Mononuclear cell (primary cell): ENCODE results near the gene CYP19A1. TPM values are rescaled to one million over a fixed set of nuclear protein-coding genes. Genes with fewer than 3 reads are reported as not detected.

Source experiments
- H3K27me3 ChIP-seq: 2 replicates; pipeline ENCODE4 v1.6.0; 2011; ENCODE audit warnings: low read length, control low read depth; ENCODE audit not compliant: insufficient read depth
- H3K4me1 ChIP-seq: 2 replicates; pipeline ENCODE4 v1.5.1; 2011; ENCODE audit warnings: mild to moderate bottlenecking, low read length, control low read depth; ENCODE audit not compliant: insufficient read depth
- H3K4me3 ChIP-seq: 2 replicates; pipeline ENCODE4 v1.5.1; 2011; ENCODE audit warnings: mild to moderate bottlenecking, low read length, moderate library complexity
- H3K9me3 ChIP-seq: 2 replicates; pipeline ENCODE4 v1.5.1; 2011; ENCODE audit warnings: low read depth, mild to moderate bottlenecking, control low read depth, low read length
- total RNA-seq: library from RNA; depleted of rRNA; stranded (reverse); fragments of >200 nt; gene quantifications from one replicate; pipeline ENCODE4 v1.2.3, GENCODE V29; 2012

CYP19A1 gene
- total RNA-seq, 1 donor = 0.31 TPM

DNA sequence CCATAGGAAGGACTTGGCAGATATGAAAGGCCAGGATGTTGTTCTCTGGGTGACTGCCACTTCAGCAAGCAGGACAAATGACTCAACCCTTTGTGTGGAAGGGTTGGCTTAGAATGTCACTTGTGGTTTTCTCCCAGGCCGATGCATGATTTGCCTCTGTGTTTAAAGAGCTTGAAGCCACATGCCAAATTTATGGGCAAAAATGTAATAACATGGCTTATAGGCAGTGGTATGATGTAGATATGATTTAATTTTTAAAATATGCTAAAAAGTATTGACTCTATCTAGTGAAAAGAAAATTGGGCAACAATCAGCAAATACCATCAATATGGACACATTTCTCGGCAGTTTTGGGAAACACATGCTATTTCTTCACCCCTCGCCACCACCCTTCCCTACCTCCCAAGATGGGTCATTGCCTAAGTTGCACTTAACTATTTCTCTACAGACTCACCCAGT lies 114.6 kb downstream of the CYP19A1 start:
- H3K4me3 ChIP-seq = no peak overlapping the region
- H3K9me3 ChIP-seq = no peaks in the 10 kb centered on the region
- no peaks in the 10 kb centered on the region for H3K27me3 ChIP-seq
- peaks cover 58% of the 10 kb centered on the region for H3K4me1 ChIP-seq

DNA sequence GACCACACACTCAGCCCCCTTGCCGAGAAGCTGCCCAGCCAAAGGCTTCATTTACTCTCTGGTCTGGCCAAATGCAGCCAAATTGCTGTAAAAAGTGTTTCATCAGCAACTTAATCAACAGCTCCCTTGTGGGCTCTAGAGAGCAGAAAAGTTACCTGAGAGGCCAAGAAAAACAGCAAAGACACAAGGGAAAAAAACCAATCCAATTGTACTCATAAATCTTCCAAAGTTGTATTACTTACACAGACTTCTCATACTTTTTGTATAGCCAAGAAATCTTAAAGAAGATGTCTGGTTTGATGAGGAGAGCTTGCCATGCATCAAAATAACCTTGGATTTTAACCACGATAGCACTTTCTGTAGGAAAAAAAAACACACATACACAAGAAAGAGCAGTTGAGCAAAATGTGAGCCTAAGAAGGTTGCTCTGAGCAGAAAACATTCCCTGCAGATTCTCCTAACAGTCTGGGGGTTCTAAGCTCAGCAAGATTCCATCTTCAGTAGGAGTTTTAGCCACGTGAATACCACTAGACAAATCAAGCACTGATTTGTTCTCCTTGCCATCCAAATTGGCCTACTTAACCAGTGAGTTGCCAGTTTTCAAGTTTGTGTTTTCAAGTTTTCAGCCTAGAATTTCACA lies 120.0 kb downstream of the CYP19A1 start:
- H3K4me3 ChIP-seq = no peak overlapping the region
- no peaks in the 10 kb centered on the region for H3K27me3 ChIP-seq
- peaks cover 7% of the 10 kb centered on the region for H3K4me1 ChIP-seq
- H3K9me3 ChIP-seq = no peaks in the 10 kb centered on the region

DNA sequence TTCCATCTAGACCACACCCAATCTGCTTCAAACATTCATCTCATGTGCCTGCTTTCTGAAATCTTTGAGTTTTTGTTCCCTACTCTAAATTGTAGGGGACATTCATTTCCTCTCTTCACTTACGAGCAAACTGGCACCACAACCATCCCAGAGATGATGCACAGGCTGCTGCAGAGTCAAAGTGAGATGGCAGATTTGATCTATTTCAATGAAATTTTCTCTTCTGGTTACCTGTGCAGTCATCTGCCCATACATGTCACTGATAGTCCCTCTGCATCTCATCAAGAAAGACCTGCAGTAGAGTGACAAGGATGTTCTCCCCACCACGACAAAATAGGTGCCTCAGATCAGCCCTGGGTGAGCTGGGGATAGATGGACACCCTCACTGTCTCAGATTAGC lies 125.5 kb downstream of the CYP19A1 start:
- no peaks in the 10 kb centered on the region for H3K9me3 ChIP-seq

DNA sequence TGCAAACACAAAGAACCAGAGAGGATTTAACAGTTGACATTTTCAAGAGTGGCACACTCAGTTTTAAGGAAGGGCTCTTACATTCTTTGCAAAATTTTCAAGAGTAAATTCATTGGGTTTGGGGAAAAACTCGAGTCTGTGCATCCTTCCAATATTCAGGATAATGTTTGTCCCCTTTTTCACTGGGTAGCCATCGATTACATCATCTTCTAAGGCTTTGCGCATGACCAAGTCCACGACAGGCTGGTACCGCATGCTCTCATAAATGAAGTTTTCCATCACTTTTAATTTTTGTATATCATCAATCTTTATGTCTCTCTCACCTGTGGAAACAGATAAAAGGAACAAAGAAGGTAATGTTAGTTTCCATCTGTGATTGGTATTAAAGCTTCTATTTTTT lies 126.2 kb downstream of the CYP19A1 start:
- Histone ChIP-seq H3K27me3 (no peaks in the 10 kb centered on the region), H3K4me3 (no peak overlapping the region), H3K4me1 (no peaks in the 10 kb centered on the region), H3K9me3 (no peaks in the 10 kb centered on the region)

More for the DNA sequence above, 125.5 kb downstream of the CYP19A1 start:
- no peak overlapping the region for H3K4me3 ChIP-seq
- no peaks in the 10 kb centered on the region for H3K27me3 ChIP-seq
- no peaks in the 10 kb centered on the region for H3K4me1 ChIP-seq

DNA sequence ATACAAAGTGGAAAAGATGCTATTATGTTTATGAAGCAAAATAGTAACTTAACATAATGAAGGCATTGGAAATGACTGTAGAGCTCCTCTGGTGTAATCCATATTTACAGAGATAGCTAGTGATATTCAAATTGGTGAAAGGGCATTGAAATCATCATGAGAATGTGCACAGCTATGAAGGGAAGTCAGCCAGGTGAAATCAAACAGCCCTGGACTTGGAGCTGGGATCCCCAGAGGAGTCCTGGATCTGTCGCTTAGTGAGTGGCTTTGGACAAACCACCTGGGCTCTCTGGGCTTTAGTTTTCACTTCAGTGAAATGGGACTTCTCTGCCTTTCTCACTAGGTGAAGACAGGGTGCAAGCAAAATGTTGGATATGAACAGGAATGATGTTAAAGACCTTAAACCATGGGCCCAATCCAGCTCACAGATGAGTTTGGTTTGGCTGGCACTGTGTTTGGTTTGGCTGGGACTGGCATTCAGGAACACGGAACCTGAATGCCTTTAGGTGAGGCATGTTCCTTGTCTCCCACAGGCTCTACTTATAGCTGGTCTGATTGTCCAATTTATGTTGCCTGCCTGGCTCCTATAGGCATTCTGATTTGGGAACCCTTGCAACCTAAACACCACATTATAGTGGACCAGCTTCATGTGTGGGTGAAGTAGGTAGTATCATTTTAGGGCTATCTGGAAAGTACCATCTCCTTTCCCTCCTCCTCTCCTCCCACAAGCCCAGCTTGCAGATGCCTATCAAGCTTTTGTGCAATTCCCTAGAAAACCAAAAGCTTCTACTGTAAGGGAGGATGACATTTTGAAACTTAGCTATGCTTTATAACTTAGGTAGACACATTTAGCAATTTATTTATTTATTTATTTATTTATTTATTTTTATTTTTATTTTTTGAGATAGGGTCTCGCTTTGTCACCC lies 133.1 kb downstream of the CYP19A1 start:
- no peak overlapping the region for H3K4me3 ChIP-seq
- H3K4me1 ChIP-seq = peaks cover 8% of the 10 kb centered on the region
- no peaks in the 10 kb centered on the region for H3K9me3 ChIP-seq
- H3K27me3 ChIP-seq = peaks cover 9% of the 10 kb centered on the region

GRCh38 chr15:51203797-51204196 lies 134.6 kb downstream of the CYP19A1 start:
- Histone ChIP-seq H3K27me3 (peaks cover 9% of the 10 kb centered on the region), H3K4me3 (no peak overlapping the region), H3K4me1 (peaks cover 8% of the 10 kb centered on the region), H3K9me3 (no peaks in the 10 kb centered on the region)

DNA sequence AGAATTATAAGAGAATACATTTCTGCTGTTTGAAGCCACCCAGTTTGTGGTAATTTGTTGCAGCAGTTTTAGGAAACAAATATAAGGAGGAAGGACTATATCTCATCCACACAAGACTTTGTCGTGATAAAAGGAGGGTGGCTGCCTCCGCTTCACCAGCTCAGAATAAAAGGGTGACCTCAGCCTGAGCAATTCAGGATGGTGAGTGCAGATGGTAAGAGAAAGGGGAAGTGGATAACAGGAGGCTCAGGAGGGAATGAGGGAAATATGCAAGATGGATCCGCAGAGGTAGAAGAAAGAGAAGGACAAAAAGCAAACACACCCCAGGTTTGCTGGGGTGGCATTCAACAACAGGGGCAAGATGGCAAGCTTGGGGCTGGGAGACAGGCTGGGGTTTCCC lies 135.6 kb downstream of the CYP19A1 start:
- H3K27me3 ChIP-seq = peaks cover 9% of the 10 kb centered on the region
- H3K4me1 ChIP-seq = peaks cover 8% of the 10 kb centered on the region
- no peak overlapping the region for H3K4me3 ChIP-seq
- H3K9me3 ChIP-seq = no peaks in the 10 kb centered on the region

DNA sequence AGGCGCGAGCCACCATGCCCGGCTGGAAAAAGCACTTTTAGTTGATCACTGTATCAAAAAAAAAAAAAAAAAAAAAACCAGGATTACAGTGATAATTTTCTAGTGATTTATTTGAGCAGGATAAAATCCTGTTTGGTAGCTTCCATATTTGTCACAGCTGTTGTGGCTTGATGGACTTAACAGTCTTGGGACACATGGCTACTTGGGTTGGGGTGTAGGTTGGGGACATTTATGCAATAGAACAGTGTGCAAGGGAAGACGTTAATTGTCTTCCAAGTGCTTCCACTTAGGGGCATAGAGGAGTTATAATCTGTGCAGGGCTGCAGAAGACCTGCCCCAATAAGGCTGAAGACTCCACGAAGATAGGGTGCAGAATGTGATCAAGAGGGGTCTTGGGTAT lies 136.8 kb downstream of the CYP19A1 start:
- Histone ChIP-seq H3K4me1 (peaks cover 8% of the 10 kb centered on the region), H3K9me3 (no peaks in the 10 kb centered on the region), H3K27me3 (peaks cover 13% of the 10 kb centered on the region), H3K4me3 (no peak overlapping the region)

GRCh38 chr15:51200792-51201191 lies 137.6 kb downstream of the CYP19A1 start:
- H3K9me3 ChIP-seq = no peaks in the 10 kb centered on the region
- peaks cover 8% of the 10 kb centered on the region for H3K4me1 ChIP-seq
- no peak overlapping the region for H3K4me3 ChIP-seq
- H3K27me3 ChIP-seq = peaks cover 11% of the 10 kb centered on the region

DNA sequence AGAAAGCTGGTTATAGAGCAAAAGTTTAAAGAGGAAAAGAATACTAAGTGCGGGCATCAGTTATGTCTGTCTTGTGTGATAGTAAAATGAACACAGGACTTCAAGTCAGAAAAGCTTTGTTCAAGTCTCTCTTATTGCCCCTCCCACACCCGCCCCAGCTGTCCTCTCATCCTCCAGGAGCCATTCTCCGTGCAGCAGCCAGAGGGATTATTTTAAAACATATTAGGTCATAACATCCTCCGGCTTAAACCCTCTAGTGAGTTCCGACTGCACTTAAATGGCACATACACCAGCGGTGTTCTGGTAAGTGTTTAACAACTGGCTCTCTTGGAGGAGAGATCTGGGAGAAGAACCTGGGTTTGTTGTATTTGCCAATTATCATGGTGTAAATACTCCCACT lies 138.9 kb downstream of the CYP19A1 start:
- peaks cover 8% of the 10 kb centered on the region for H3K4me1 ChIP-seq
- peaks cover 6% of the 10 kb centered on the region for H3K27me3 ChIP-seq
- H3K4me3 ChIP-seq = no peak overlapping the region
- H3K9me3 ChIP-seq = no peaks in the 10 kb centered on the region

GRCh38 chr15:51198701-51199232 lies 139.6 kb downstream of the CYP19A1 start:
- H3K9me3 ChIP-seq = no peaks in the 10 kb centered on the region
- peaks cover 5% of the 10 kb centered on the region for H3K27me3 ChIP-seq
- H3K4me1 ChIP-seq = peaks cover 8% of the 10 kb centered on the region
- no peak overlapping the region for H3K4me3 ChIP-seq

DNA sequence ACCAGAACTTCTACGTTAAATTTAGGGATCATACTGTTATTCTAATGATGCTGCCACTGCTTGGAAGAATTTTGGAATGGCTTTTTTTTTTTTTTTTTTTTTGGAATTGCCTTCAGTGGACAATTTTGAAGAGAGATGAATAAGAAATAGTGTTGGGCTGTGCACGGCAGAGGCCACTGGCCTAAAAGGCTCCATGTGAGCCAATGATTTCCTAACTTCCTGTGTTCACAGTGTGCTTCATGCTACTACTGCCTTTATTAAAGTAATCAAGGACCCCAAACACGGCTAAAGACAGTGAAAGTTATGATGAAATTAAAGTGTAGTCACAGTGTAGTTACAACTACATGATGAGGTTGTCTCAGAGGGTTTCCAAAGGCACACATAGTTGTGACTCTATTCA lies 142.9 kb downstream of the CYP19A1 start:
- Histone ChIP-seq H3K4me3 (no peak overlapping the region), H3K9me3 (no peaks in the 10 kb centered on the region), H3K4me1 (peaks cover 12% of the 10 kb centered on the region), H3K27me3 (peaks cover 5% of the 10 kb centered on the region)

DNA sequence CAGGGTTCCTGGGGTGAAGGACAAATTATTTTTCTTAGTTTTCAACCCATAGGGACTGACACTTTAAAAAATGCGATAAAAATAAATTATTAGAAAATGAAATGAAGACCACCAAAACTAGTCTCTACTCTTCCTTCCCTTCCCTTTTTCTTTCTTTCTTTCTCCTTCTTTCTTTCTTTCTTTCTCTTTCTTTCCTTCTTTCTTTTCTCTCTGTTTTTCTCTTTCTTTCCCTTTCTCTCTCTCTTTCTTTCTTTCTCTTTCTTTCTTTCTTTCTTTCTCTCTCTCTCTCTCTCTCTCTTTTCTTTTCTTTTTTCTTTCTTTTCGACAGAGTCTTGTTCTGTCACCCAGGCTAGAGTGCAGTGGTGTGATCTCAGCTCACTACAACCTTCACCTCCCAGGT lies 144.4 kb downstream of the CYP19A1 start:
- no peak overlapping the region for H3K4me3 ChIP-seq
- no peaks in the 10 kb centered on the region for H3K9me3 ChIP-seq

DNA sequence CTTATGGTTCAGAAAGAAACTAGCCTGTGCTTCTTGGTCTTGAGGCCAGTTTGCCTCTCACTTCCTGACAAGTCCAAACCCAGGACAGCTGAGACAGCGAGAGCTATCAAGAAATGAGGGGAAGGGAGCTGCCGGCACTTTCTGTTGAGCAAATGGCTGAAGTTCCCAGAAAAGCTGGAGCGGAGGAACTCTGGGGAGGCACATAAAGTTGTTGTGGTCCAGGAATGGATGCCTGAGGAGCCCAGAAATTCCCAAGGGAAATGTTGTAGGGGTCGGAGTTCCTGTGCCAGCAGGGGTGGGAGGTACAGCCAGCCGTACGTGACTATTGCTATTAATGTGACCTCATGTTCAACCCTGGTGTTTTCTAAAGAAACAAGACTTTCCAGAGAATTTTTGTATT lies 144.9 kb downstream of the CYP19A1 start:
- H3K9me3 ChIP-seq = no peaks in the 10 kb centered on the region
- H3K4me1 ChIP-seq = peaks cover 31% of the 10 kb centered on the region
- peaks cover 5% of the 10 kb centered on the region for H3K27me3 ChIP-seq
- H3K4me3 ChIP-seq = no peak overlapping the region

More for the DNA sequence above, 144.4 kb downstream of the CYP19A1 start:
- Histone ChIP-seq H3K4me1 (peaks cover 26% of the 10 kb centered on the region), H3K27me3 (peaks cover 5% of the 10 kb centered on the region)

- peaks cover 39% of the 10 kb centered on the region for H3K4me1 ChIP-seq
- no peak overlapping the region for H3K4me3 ChIP-seq
- peaks cover 5% of the 10 kb centered on the region for H3K27me3 ChIP-seq
- H3K9me3 ChIP-seq = no peaks in the 10 kb centered on the region
Observed at GRCh38 chr15:51192521-51193280, 145.7 kb downstream of the CYP19A1 start.
